ENCODE results near the gene SCARF1.

SCARF1 gene

GRCh38 chr17:1627982-1628855, 17.3 kb downstream of the SCARF1 start, which contains the start of gene SLC43A2:
SLC43A2 (minus strand) TSS chr17:1628834; CDS start chr17:1627874, 960 bp downstream.
- peak; percentile 69 for DNase-seq

GRCh38 chr17:1627182-1627981, 18.1 kb downstream of the SCARF1 start:
- DNase-seq = no peak

- DNase-seq = no peak
Observed at GRCh38 chr17:1626333-1626732, 19.2 kb downstream of the SCARF1 start.

GRCh38 chr17:1625581-1625980, 20.0 kb downstream of the SCARF1 start:
- no peak for DNase-seq

DNA sequence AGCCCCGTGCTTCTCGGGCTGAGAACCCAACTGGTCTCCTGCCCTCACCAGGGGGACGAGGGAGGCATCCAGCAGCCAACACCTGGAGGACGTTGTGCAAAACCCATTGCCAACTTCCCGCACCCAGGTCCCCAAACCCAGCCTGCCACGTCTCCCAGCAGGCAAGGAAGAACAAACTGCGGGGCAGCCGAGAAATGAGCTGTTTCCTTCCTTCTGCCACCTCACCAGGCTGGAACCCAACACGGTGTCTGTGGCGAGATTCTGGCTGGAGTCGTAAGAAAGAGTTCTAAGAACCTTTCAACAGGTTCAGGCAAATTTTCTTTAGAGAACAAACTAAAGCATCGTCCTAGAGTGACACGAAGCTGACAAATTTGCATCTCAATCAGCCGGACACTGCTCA, 20.5 kb downstream of the SCARF1 start:
- no peak for DNase-seq

GRCh38 chr17:1624650-1625049, 20.9 kb downstream of the SCARF1 start:
- no peak for DNase-seq

DNA sequence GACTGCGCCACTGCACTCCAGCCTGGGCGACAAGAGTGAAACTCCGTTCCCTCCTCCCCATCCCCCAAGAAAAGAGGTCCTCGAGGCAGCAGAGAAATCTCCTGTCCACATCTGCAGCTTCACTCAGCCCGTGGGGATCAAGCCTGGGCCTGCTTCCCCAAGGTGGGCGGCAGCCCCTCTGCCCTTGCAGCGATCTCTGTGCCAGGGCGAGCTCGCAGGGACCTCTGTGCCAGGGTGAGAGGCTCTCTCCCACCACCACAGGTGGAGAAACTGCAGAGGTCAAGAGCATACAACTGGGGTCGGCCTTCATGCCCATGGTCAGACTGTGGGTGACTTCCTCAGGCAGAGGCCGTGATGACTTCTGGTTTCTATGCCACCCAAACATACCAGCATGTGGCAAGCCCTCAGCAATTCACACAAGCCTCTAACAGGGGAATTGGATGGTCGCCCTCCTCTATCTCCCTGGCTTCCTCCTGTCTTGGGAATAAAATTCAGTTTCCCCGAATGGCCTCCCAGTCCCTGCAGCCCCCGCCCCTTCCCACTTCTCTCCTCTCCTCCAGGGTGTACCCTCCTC, 22.4 kb downstream of the SCARF1 start:
- no peak for DNase-seq

DNA sequence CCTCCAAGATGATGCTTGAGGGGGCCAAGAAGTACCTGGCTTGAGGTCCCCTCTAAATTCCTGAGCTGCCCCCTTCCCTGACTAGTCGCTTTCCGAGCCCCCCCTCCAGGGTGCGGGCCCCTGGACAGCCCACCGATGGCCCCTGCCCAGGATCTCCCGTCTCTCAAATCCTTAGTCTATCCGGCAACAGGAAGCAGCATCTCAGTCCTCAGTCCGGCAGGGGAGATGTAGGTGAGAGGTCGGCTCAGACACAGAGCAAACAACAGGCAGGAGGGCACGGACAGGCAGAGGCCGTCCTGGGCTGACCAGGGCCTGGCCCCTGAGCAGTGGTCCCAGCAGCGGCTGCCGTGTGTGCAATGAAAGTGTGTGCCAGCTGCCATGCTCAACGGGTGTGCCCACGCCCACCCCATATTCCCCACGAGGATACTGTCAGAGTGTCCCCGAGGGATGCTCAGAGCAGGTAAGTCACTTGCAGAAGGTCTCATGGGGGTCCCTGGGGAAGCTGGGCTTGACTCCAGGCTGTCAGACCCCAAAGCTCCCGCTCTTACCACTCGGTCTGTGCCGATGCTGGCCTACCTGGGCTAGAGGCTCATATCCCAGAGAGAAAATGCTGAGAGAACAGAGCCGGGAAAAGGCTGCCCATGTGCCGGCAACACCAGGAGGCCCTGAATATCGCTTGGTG, 24.1 kb downstream of the SCARF1 start:
- DNase-seq = no peak

DNA sequence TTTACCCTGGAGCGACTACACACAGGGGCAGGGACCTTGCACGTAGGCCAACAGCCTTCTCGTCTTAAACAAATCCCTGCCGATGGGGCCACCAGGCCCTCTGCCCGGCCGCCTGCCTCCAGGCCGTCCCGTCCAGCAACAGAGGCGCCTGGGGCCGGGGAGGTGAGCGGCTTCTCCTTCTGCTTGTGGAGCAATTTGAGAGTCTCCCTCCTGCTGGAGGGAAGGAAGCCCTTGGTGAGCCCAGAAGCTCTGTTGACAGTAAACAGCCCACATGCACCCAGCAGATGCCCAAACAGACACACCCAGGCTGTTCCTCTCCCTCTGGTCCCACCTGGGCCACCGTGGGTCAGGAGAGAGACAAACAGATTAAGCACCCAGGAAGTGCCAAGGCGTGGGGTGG, 25.0 kb downstream of the SCARF1 start:
- no peak for DNase-seq

DNA sequence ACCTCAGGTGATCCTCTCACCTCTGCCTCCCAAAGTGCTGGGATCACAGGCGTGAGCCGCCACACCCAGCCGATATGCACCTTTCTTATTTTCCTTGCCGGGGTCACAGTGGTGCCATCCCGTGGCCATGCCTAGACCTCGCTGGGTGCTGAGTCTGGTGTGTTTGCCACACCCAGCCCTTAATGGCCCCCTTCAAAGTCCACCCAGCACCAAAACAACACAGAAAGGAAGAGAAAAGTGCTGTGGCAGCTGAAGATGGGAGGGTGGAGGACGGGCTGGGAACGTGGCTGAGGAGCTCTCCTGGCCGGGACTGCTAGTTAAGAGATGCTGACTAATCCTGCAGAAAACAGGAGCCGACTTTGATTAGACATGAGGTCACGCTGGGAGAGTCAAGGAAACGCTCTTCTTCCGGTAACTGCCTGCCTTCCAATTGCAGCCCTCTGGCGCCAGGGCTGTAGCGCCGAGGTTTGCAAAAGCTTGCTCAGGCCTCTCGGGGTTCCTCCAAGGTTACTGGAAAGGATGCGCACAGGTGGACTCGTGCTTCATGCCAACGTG, 27.8 kb downstream of the SCARF1 start:
- no peak for DNase-seq

DNA sequence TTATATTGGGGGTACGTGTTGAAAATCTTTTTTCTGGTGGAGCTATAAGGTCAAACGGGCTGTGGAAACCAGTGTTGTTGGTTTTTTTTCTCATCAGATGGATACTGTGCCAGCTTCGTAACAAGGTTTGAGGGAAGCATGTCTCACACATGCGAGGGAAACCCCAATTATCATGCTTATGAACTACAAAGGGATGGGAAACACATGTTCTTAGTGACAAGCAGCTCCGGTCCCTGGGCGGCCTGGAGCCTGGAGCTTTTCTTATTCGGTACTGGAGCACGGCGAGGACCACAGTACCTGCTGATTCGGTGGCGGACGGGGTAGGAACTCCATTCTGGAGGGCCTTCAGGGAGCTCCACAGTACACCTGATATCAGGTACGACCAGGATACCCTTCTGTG, 29.4 kb downstream of the SCARF1 start:
- no peak for DNase-seq

DNA sequence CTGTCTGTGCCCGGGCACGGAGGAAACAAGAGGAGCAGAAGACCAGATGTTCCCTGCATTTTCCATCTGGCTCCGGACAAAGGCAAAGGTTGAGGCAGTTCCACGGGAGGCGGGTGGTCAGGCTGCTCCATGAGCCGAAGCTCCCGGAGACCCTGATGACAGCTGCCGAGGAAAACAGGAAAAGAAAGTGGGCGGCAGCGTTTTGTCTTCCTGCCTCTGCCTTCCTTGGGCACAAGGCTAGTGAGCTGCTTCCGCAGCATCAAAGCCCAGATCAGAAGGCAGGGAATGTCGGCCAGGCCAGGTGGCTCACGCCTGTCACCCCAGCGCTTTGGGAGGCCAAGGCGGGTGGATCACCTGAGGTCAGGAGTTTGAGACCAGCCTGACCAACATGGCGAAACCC, 33.1 kb downstream of the SCARF1 start:
- no peak for DNase-seq

GRCh38 chr17:1611715-1612114, 33.8 kb downstream of the SCARF1 start:
- DNase-seq = no peak

- DNase-seq = no peak
Observed at GRCh38 chr17:1608676-1609075, 36.9 kb downstream of the SCARF1 start.

DNA sequence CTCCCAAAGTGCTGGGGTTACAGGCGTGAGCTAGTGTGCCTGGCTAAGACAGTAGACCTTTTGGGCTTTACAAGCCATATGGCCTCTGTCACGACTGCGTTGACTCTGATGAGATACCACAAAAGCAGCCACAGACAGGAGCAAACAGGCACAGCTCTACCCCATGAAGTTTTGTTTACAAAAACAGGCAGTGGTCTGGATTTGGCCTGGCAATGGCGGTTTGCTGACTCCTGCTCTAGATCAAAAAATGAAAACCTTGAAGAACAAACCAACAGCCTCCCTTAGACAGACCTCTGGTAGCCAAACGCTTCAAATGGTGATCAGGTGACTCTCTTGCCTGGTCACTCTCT, 37.6 kb downstream of the SCARF1 start:
- DNase-seq = no peak

- no peak for DNase-seq
Observed at GRCh38 chr17:1606352-1606985, 39.1 kb downstream of the SCARF1 start.

- no peak for DNase-seq
Observed at GRCh38 chr17:1605681-1606351, 39.7 kb downstream of the SCARF1 start.

DNA sequence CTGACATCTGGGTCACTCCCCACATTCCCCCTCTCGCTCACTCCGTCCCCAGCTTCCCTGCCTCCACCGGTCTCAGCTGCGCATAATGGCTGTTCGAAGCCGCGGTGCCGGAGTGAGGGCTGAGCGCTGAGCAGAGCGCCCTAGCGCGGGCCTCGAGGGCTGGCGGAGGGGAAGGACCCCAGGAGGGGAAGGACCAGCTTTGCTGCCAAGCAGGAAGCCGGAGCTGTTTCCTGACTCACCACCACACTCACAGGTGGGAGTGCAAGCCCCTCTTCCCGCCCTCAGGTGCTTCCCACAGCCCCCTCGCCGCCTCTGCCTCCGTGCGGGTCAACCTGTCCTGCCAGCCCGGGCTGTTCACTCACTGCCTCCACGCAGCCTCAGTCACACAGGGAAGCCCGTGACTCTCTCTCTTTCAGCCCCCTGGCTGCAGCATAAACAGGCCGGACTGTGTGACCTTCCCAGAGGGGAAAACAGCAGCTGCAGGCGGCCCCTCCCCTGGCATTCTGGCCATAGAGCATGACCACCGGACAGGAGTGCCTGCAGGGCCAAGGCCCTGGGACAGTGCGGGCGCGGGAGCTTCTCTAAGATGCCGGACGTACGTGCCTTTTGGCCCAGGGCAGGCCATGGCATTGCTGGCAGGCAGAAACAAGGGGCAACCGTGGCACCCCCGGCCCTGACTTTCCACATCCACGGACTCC, 40.6 kb downstream of the SCARF1 start:
- DNase-seq = no peak

- no peak for DNase-seq
Observed at GRCh38 chr17:1601571-1601970, 44.0 kb downstream of the SCARF1 start.

DNA sequence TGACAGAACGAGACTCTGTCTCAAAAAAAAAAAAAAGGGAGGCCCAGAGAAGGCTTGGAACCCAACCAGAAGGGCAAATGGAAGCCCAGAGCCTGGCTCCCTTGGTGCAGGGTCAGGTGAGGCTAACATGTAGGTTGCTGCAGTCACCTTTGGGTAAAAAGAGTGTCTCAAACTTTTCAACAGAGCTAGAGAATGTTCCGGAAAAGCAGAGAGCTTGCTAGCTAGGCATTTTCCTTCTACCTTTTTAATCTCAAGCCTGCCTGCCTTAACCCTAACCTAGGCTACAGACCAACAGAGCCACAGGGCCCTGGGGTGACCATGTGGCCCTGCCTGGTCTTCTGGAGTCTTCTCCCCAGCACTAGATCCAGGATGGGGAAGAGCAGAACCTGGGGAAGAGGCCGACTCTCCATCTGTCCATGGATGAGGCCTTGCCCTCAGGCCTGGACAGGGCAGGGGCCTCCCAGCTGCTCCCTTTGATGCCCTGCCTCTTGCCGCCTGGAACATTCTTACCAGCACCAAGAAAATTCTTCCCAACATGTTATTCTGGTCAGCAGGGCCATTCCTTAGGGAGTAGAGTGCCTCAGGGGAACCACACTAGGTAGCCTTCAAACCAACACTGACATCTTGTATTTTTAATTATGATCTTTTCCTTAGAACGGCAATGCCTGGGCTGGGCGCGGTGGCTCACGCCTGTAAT, 47.0 kb downstream of the SCARF1 start:
- DNase-seq = no peak

Data from NCI-H1105 (cell line).